HEK293 (cell line): Measurements from ENCODE around the gene SCYL3.

Source experiments
- EGR2 ChIP-seq: fragments of 450-650 bp; formaldehyde crosslinking; IDR thresholded peaks from 2 replicates; pipeline ENCODE4 v1.5.1; 2016; ENCODE audit warnings: low read depth, missing biosample characterization, missing genetic modification characterization
- KLF10 ChIP-seq: fragments of 450-650 bp; IDR thresholded peaks from 2 replicates; pipeline ENCODE4 v1.5.1; 2018; ENCODE audit warnings: missing biosample characterization, mild to moderate bottlenecking, missing genetic modification characterization
- KLF16 ChIP-seq: fragments of 450-650 bp; formaldehyde crosslinking; IDR thresholded peaks from 2 replicates; pipeline ENCODE4 v1.5.1; 2017; ENCODE audit warnings: missing biosample characterization, missing genetic modification characterization
- KLF7 ChIP-seq: fragments of 450-650 bp; formaldehyde crosslinking; IDR thresholded peaks from 2 replicates; pipeline ENCODE4 v1.5.1; 2016; ENCODE audit warnings: missing biosample characterization, missing genetic modification characterization, borderline replicate concordance
- MYNN ChIP-seq: fragments of 450-650 bp; formaldehyde crosslinking; IDR thresholded peaks from 2 replicates; pipeline ENCODE4 v1.5.1; 2016; ENCODE audit warnings: missing biosample characterization, missing genetic modification characterization, borderline replicate concordance
- PRDM1 ChIP-seq: fragments of 450-650 bp; formaldehyde crosslinking; IDR thresholded peaks from 2 replicates; pipeline ENCODE4; 2016; ENCODE audit warnings: missing biosample characterization, missing genetic modification characterization
- SCRT1 ChIP-seq: fragments of 450-650 bp; formaldehyde crosslinking; IDR thresholded peaks from 2 replicates; pipeline ENCODE4 v1.5.1; 2016; ENCODE audit warnings: missing biosample characterization, missing genetic modification characterization, borderline replicate concordance
- SETDB1 ChIP-seq: IDR thresholded peaks from one replicate; pipeline ENCODE4 v1.6.1; 2017; ENCODE audit warnings: mild to moderate bottlenecking, low read length, moderate library complexity, mixed read lengths; ENCODE audit not compliant: insufficient read length
- SP2 ChIP-seq: fragments of 450-650 bp; formaldehyde crosslinking; IDR thresholded peaks from 2 replicates; pipeline ENCODE4 v1.5.1; 2016; ENCODE audit warnings: missing biosample characterization, missing genetic modification characterization
- SP7 ChIP-seq: fragments of 450-650 bp; formaldehyde crosslinking; IDR thresholded peaks from 2 replicates; pipeline ENCODE4 v1.5.1; 2016; ENCODE audit warnings: missing biosample characterization, missing genetic modification characterization
- YY2 ChIP-seq: fragments of 450-650 bp; formaldehyde crosslinking; IDR thresholded peaks from 2 replicates; pipeline ENCODE4 v1.5.1; 2016; ENCODE audit warnings: missing biosample characterization, missing genetic modification characterization
- ZBTB21 ChIP-seq: fragments of 450-650 bp; formaldehyde crosslinking; IDR thresholded peaks from 2 replicates; pipeline ENCODE4 v1.5.1; 2017; ENCODE audit warnings: missing biosample characterization, missing genetic modification characterization
- ZFHX2 ChIP-seq: fragments of 450-650 bp; formaldehyde crosslinking; conservative IDR thresholded peaks from 2 replicates; pipeline ENCODE4 v1.5.1; 2016; ENCODE audit warnings: missing biosample characterization, missing genetic modification characterization
- ZFP3 ChIP-seq: fragments of 450-650 bp; formaldehyde crosslinking; IDR thresholded peaks from 2 replicates; pipeline ENCODE4 v1.5.1; 2016; ENCODE audit warnings: low read depth, missing biosample characterization, missing genetic modification characterization
- ZFP41 ChIP-seq: fragments of 450-650 bp; formaldehyde crosslinking; IDR thresholded peaks from 2 replicates; pipeline ENCODE4 v1.5.1; 2016; ENCODE audit warnings: missing biosample characterization, missing genetic modification characterization, borderline replicate concordance
- ZNF10 ChIP-seq: fragments of 450-650 bp; formaldehyde crosslinking; IDR thresholded peaks from 2 replicates; pipeline ENCODE4 v1.5.1; 2017; ENCODE audit warnings: missing biosample characterization, missing genetic modification characterization
- ZNF138 ChIP-seq: fragments of 450-650 bp; formaldehyde crosslinking; IDR thresholded peaks from 2 replicates; pipeline ENCODE4 v1.5.1; 2016; ENCODE audit warnings: missing biosample characterization, missing genetic modification characterization, borderline replicate concordance
- ZNF202 ChIP-seq: fragments of 450-650 bp; formaldehyde crosslinking; IDR thresholded peaks from 2 replicates; pipeline ENCODE4 v1.5.1; 2016; ENCODE audit warnings: missing biosample characterization, missing genetic modification characterization, borderline replicate concordance
- ZNF324 ChIP-seq: fragments of 450-650 bp; formaldehyde crosslinking; IDR thresholded peaks from 2 replicates; pipeline ENCODE4 v1.5.1; 2016; ENCODE audit warnings: missing biosample characterization, missing genetic modification characterization
- ZNF391 ChIP-seq: fragments of 450-650 bp; formaldehyde crosslinking; IDR thresholded peaks from 2 replicates; pipeline ENCODE4 v1.5.1; 2016; ENCODE audit warnings: low read depth, missing biosample characterization, missing genetic modification characterization, borderline replicate concordance
- ZNF394 ChIP-seq: fragments of 450-650 bp; formaldehyde crosslinking; IDR thresholded peaks from 2 replicates; pipeline ENCODE4 v1.5.1; 2016; ENCODE audit warnings: missing biosample characterization, missing genetic modification characterization, mild to moderate bottlenecking, moderate library complexity, borderline replicate concordance
- ZNF426 ChIP-seq: fragments of 450-650 bp; formaldehyde crosslinking; IDR thresholded peaks from 2 replicates; pipeline ENCODE4 v1.5.1; 2017; ENCODE audit warnings: missing biosample characterization, missing genetic modification characterization, mild to moderate bottlenecking, inconsistent platforms, moderate library complexity
- ZNF629 ChIP-seq: fragments of 450-650 bp; formaldehyde crosslinking; IDR thresholded peaks from 2 replicates; pipeline ENCODE4 v1.5.1; 2017; ENCODE audit warnings: missing biosample characterization, missing genetic modification characterization
- ZNF664 ChIP-seq: fragments of 450-650 bp; formaldehyde crosslinking; IDR thresholded peaks from 2 replicates; pipeline ENCODE4 v1.5.1; 2016; ENCODE audit warnings: missing biosample characterization, missing genetic modification characterization
- TF ChIP-seq, protein P1 (sequence below): IDR thresholded peaks from 2 replicates; pipeline ENCODE4 v1.6.1; 2011; ENCODE audit warnings: mild to moderate bottlenecking, low read depth, low read length, borderline replicate concordance
- TF ChIP-seq, protein P2 (sequence below): fragments of 450-650 bp; formaldehyde crosslinking; optimal IDR thresholded peaks from 2 replicates; pipeline ENCODE3; 2016; ENCODE audit warnings: missing biosample characterization, mild to moderate bottlenecking, missing genetic modification characterization
- TF ChIP-seq, protein P3 (sequence below): fragments of 450-650 bp; formaldehyde crosslinking; IDR thresholded peaks from 2 replicates; pipeline ENCODE4 v1.5.1; 2016; ENCODE audit warnings: missing biosample characterization, missing genetic modification characterization, low read depth
- TF ChIP-seq, protein P4 (sequence below): fragments of 450-650 bp; IDR thresholded peaks from 2 replicates; pipeline ENCODE4 v1.5.1; 2018; ENCODE audit warnings: missing biosample characterization, missing genetic modification characterization
- TF ChIP-seq, protein P5 (sequence below): fragments of 450-650 bp; formaldehyde crosslinking; IDR thresholded peaks from 2 replicates; pipeline ENCODE4 v1.5.1; 2017; ENCODE audit warnings: missing biosample characterization, missing genetic modification characterization
- TF ChIP-seq, protein P6 (sequence below): fragments of 450-650 bp; formaldehyde crosslinking; IDR thresholded peaks from 2 replicates; pipeline ENCODE4 v1.5.1; 2017; ENCODE audit warnings: missing biosample characterization, missing genetic modification characterization

SCYL3 gene

DNA sequence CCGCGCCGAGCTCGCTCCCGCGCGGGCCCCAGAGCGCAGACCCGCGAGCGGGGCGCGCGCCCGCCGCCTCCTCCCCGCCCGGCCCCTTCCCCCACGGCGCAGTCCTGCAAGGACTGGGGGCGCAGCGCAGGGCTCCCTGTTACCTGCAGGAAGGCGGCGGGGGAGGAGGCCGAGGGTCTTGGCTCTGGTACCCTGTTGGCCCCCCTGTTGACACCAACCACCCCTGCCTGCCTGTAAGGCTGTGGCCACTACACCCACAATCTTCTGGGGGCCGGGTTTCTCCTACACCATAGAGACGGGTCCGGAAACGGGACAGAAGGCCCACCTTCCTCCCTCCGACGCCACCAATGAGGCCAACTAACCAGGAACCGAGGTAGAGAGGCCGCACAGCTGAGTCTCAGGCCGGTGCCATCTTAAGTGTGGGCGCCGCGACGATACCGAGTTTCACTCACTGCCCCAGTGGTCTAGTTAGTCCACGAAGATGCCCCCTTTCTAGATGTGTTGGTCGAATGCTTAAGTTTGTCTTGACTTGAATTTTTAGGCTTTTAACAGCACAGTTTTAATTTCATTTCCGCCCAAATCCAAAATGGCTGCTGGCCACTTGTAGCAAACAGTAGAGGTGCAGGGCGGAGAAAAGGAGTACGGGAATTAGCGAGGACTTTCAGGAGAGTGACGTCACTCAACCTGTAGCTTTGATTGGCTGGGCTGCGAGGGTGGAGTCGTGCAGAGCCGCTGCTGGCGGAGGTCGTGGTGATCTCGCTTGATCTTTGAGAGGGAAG, at the start of gene SCYL3 (continued):
- TF ChIP-seq PRDM1 (tag by site-specific recombination) = peak; percentile 66
- peak; percentile 37; the same call in 1 of the 2 replicates for TF ChIP-seq ZNF664 (tag by site-specific recombination)
- peak; percentile 64 for TF ChIP-seq KLF10 (tag by site-specific recombination)
- TF ChIP-seq ZNF426 = no peak
- peak; percentile 99 for TF ChIP-seq ZNF629 (tag by site-specific recombination)
- TF ChIP-seq ZNF394 (tag by site-specific recombination) = peak; percentile 91
- peak; percentile 82; the same call in 1 of the 2 replicates for TF ChIP-seq KLF7
- peak; percentile 100 for TF ChIP-seq SCRT1 (tag by site-specific recombination)
- peak; percentile 91 for TF ChIP-seq ZNF324 (tag by site-specific recombination)
- TF ChIP-seq SP7 (tag by site-specific recombination) = peak; percentile 86
- TF ChIP-seq EGR2 (tag by site-specific recombination) = peak; percentile 84
- no peak for TF ChIP-seq SETDB1
- TF ChIP-seq ZFHX2 (tag by site-specific recombination) = peak; percentile 87
- peak; percentile 97 for TF ChIP-seq ZBTB21 (tag by site-specific recombination)
- peak; percentile 96 for TF ChIP-seq YY2 (tag by site-specific recombination)
- TF ChIP-seq ZNF138 (tag by site-specific recombination) = no peak
- TF ChIP-seq, protein P1, sequence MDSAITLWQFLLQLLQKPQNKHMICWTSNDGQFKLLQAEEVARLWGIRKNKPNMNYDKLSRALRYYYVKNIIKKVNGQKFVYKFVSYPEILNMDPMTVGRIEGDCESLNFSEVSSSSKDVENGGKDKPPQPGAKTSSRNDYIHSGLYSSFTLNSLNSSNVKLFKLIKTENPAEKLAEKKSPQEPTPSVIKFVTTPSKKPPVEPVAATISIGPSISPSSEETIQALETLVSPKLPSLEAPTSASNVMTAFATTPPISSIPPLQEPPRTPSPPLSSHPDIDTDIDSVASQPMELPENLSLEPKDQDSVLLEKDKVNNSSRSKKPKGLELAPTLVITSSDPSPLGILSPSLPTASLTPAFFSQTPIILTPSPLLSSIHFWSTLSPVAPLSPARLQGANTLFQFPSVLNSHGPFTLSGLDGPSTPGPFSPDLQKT = peak; percentile 92
- no peak for TF ChIP-seq ZFP41 (tag by site-specific recombination)
- TF ChIP-seq, protein P2, sequence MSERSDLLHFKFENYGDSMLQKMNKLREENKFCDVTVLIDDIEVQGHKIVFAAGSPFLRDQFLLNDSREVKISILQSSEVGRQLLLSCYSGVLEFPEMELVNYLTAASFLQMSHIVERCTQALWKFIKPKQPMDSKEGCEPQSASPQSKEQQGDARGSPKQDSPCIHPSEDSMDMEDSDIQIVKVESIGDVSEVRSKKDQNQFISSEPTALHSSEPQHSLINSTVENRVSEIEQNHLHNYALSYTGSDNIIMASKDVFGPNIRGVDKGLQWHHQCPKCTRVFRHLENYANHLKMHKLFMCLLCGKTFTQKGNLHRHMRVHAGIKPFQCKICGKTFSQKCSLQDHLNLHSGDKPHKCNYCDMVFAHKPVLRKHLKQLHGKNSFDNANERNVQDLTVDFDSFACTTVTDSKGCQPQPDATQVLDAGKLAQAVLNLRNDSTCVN (tag by site-specific recombination) = peak; percentile 76
- TF ChIP-seq SP2 (tag by site-specific recombination) = peak; percentile 89
- peak; percentile 84 for TF ChIP-seq KLF16 (tag by site-specific recombination)
- peak; percentile 89 for TF ChIP-seq ZNF391 (tag by site-specific recombination)
- TF ChIP-seq ZFP3 (tag by site-specific recombination) = no peak
- TF ChIP-seq, protein P3, sequence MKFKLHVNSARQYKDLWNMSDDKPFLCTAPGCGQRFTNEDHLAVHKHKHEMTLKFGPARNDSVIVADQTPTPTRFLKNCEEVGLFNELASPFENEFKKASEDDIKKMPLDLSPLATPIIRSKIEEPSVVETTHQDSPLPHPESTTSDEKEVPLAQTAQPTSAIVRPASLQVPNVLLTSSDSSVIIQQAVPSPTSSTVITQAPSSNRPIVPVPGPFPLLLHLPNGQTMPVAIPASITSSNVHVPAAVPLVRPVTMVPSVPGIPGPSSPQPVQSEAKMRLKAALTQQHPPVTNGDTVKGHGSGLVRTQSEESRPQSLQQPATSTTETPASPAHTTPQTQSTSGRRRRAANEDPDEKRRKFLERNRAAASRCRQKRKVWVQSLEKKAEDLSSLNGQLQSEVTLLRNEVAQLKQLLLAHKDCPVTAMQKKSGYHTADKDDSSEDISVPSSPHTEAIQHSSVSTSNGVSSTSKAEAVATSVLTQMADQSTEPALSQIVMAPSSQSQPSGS (tag by site-specific recombination) = peak; percentile 100
- TF ChIP-seq, protein P4, sequence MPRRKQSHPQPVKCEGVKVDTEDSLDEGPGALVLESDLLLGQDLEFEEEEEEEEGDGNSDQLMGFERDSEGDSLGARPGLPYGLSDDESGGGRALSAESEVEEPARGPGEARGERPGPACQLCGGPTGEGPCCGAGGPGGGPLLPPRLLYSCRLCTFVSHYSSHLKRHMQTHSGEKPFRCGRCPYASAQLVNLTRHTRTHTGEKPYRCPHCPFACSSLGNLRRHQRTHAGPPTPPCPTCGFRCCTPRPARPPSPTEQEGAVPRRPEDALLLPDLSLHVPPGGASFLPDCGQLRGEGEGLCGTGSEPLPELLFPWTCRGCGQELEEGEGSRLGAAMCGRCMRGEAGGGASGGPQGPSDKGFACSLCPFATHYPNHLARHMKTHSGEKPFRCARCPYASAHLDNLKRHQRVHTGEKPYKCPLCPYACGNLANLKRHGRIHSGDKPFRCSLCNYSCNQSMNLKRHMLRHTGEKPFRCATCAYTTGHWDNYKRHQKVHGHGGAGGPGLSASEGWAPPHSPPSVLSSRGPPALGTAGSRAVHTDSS (tag by site-specific recombination) = peak; percentile 74
- TF ChIP-seq MYNN (tag by site-specific recombination) = peak; percentile 69; the same call in 1 of the 2 replicates
- TF ChIP-seq, protein P5, sequence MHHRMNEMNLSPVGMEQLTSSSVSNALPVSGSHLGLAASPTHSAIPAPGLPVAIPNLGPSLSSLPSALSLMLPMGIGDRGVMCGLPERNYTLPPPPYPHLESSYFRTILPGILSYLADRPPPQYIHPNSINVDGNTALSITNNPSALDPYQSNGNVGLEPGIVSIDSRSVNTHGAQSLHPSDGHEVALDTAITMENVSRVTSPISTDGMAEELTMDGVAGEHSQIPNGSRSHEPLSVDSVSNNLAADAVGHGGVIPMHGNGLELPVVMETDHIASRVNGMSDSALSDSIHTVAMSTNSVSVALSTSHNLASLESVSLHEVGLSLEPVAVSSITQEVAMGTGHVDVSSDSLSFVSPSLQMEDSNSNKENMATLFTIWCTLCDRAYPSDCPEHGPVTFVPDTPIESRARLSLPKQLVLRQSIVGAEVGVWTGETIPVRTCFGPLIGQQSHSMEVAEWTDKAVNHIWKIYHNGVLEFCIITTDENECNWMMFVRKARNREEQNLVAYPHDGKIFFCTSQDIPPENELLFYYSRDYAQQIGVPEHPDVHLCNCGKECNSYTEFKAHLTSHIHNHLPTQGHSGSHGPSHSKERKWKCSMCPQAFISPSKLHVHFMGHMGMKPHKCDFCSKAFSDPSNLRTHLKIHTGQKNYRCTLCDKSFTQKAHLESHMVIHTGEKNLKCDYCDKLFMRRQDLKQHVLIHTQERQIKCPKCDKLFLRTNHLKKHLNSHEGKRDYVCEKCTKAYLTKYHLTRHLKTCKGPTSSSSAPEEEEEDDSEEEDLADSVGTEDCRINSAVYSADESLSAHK = peak; percentile 52
- no peak for TF ChIP-seq ZNF202 (tag by site-specific recombination)
- TF ChIP-seq, protein P6, sequence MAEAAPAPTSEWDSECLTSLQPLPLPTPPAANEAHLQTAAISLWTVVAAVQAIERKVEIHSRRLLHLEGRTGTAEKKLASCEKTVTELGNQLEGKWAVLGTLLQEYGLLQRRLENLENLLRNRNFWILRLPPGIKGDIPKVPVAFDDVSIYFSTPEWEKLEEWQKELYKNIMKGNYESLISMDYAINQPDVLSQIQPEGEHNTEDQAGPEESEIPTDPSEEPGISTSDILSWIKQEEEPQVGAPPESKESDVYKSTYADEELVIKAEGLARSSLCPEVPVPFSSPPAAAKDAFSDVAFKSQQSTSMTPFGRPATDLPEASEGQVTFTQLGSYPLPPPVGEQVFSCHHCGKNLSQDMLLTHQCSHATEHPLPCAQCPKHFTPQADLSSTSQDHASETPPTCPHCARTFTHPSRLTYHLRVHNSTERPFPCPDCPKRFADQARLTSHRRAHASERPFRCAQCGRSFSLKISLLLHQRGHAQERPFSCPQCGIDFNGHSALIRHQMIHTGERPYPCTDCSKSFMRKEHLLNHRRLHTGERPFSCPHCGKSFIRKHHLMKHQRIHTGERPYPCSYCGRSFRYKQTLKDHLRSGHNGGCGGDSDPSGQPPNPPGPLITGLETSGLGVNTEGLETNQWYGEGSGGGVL (tag by site-specific recombination) = peak; percentile 27; the same call in 1 of the 2 replicates
- peak; percentile 84 for TF ChIP-seq ZNF10 (tag by site-specific recombination)
